ENCODE measurements around the gene RTCA. TPM values are rescaled to one million over a fixed set of nuclear protein-coding genes. Genes with fewer than 3 reads are reported as not detected.

Gene RTCA
- total RNA-seq, 1 experiment from 2014 or later = 21.7 TPM

GRCh38 chr1:100268202-100268601 is 2.2 kb downstream of the RTCA start:
- CTCF ChIA-PET = no interaction called here
- intact Hi-C loops (cut with micrococcal nuclease; ENCODE audit: unreplicated experiment) = no loop called here
- Mint-ChIP-seq H3K27me3 (ENCODE audit: unreplicated experiment) (no peaks in the 10 kb centered on the region), H3K9me3 (ENCODE audit: low read depth, unreplicated experiment) (no peaks in the 10 kb centered on the region), H3K4me3 (ENCODE audit: low read depth, unreplicated experiment) (no peak overlapping the region), H3K36me3 (ENCODE audit: insufficient read depth, unreplicated experiment) (peaks cover 27% of the 10 kb centered on the region), H3K27ac (ENCODE audit: unreplicated experiment) (no peak overlapping the region), H3K4me1 (ENCODE audit: low read depth, unreplicated experiment) (no peaks in the 10 kb centered on the region)
- DNase-seq = no peak
- BruUV-seq (replicated peaks) = no TSS peak
- TF ChIP-seq, protein P1, sequence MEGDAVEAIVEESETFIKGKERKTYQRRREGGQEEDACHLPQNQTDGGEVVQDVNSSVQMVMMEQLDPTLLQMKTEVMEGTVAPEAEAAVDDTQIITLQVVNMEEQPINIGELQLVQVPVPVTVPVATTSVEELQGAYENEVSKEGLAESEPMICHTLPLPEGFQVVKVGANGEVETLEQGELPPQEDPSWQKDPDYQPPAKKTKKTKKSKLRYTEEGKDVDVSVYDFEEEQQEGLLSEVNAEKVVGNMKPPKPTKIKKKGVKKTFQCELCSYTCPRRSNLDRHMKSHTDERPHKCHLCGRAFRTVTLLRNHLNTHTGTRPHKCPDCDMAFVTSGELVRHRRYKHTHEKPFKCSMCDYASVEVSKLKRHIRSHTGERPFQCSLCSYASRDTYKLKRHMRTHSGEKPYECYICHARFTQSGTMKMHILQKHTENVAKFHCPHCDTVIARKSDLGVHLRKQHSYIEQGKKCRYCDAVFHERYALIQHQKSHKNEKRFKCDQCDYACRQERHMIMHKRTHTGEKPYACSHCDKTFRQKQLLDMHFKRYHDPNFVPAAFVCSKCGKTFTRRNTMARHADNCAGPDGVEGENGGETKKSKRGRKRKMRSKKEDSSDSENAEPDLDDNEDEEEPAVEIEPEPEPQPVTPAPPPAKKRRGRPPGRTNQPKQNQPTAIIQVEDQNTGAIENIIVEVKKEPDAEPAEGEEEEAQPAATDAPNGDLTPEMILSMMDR (IDR thresholded peaks at IDR 0.05; ENCODE audit: unreplicated experiment) = no peak

GRCh38 chr1:100277866-100278265 is 11.8 kb downstream of the RTCA start:
- Mint-ChIP-seq H3K27ac (ENCODE audit: unreplicated experiment) (no peak overlapping the region), H3K9me3 (ENCODE audit: low read depth, unreplicated experiment) (no peaks in the 10 kb centered on the region), H3K4me3 (ENCODE audit: low read depth, unreplicated experiment) (no peak overlapping the region), H3K36me3 (ENCODE audit: insufficient read depth, unreplicated experiment) (peaks cover 20% of the 10 kb centered on the region), H3K27me3 (ENCODE audit: unreplicated experiment) (no peaks in the 10 kb centered on the region), H3K4me1 (ENCODE audit: low read depth, unreplicated experiment) (no peaks in the 10 kb centered on the region)
- no TSS peak for BruUV-seq (replicated peaks)
- CTCF ChIA-PET = no interaction called here
- intact Hi-C loops (cut with micrococcal nuclease; ENCODE audit: unreplicated experiment) = loop anchor here (1.0 to 5.0 kb wide), 2 partner anchors 74 to 177 kb away; partner anchors contain the start of gene CDC14A
- peak; percentile 22 for DNase-seq
- TF ChIP-seq, protein P1 (IDR thresholded peaks at IDR 0.05; ENCODE audit: unreplicated experiment) = no peak

- Mint-ChIP-seq H3K27ac (ENCODE audit: unreplicated experiment) (no peak overlapping the region), H3K4me3 (ENCODE audit: low read depth, unreplicated experiment) (no peak overlapping the region)
- no peak for DNase-seq
These were observed 13.4 kb downstream of the RTCA start for GRCh38 chr1:100279358-100279923.

GRCh38 chr1:100279954-100280682 is 14.1 kb downstream of the RTCA start:
- CTCF ChIA-PET = no interaction called here

More at GRCh38 chr1:100279358-100279923, 13.4 kb downstream of the RTCA start:
- peaks cover 21% of the 10 kb centered on the region for H3K36me3 Mint-ChIP-seq (ENCODE audit: insufficient read depth, unreplicated experiment)
- intact Hi-C loops (cut with micrococcal nuclease; ENCODE audit: unreplicated experiment) = loop anchor here (5.0 kb wide), 1 partner anchor 73 kb away; the partner anchor contains the start of gene CDC14A
- H3K9me3 Mint-ChIP-seq (ENCODE audit: low read depth, unreplicated experiment) = no peaks in the 10 kb centered on the region
- CTCF ChIA-PET = no interaction called here
- no TSS peak for BruUV-seq (replicated peaks)
- TF ChIP-seq, protein P1 (IDR thresholded peaks at IDR 0.05; ENCODE audit: unreplicated experiment) = no peak
- no peaks in the 10 kb centered on the region for H3K27me3 Mint-ChIP-seq (ENCODE audit: unreplicated experiment)
- H3K4me1 Mint-ChIP-seq (ENCODE audit: low read depth, unreplicated experiment) = no peaks in the 10 kb centered on the region

More at GRCh38 chr1:100279954-100280682, 14.1 kb downstream of the RTCA start:
- Mint-ChIP-seq H3K27ac (ENCODE audit: unreplicated experiment) (no peak overlapping the region), H3K9me3 (ENCODE audit: low read depth, unreplicated experiment) (no peaks in the 10 kb centered on the region), H3K27me3 (ENCODE audit: unreplicated experiment) (no peaks in the 10 kb centered on the region), H3K36me3 (ENCODE audit: insufficient read depth, unreplicated experiment) (peaks cover 27% of the 10 kb centered on the region), H3K4me1 (ENCODE audit: low read depth, unreplicated experiment) (no peaks in the 10 kb centered on the region), H3K4me3 (ENCODE audit: low read depth, unreplicated experiment) (no peak overlapping the region)
- intact Hi-C loops (cut with micrococcal nuclease; ENCODE audit: unreplicated experiment) = loop anchor here (5.0 kb wide), 1 partner anchor 72 kb away; the partner anchor contains the start of gene CDC14A
- no peak for DNase-seq
- TF ChIP-seq, protein P1 (IDR thresholded peaks at IDR 0.05; ENCODE audit: unreplicated experiment) = no peak
- no TSS peak for BruUV-seq (replicated peaks)

Data from Calu3 (cell line).